CD4-positive, alpha-beta T cell treated with Interleukin-17A for 4 hours (primary cell): ENCODE measurements around the gene PIGV.

Source experiments
- DNase-seq: peaks from one replicate; pipeline ENCODE4 v3.0.0-alpha.2; 2020; ENCODE audit warnings: mixed read lengths

Gene PIGV

DNA sequence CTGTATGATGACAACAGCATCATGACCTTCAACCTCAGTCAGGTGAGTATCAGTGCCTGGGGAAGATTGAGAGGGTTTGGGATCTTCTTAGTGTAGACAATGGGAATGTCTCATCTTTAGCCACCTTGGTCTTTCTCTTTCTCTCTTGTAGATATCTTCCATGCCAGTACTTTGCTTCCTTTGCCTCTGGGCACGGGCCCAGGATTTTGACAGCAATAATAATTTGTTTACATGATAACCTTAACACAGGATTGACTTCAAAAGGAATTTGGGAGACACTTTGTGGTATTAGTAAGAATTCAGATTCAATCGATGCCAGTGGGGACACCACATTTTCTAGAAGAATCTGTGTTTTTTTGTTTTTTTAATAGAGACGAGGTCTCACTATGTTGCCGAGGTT lies 12.1 kb upstream of the PIGV start:
- no peak for DNase-seq

DNA sequence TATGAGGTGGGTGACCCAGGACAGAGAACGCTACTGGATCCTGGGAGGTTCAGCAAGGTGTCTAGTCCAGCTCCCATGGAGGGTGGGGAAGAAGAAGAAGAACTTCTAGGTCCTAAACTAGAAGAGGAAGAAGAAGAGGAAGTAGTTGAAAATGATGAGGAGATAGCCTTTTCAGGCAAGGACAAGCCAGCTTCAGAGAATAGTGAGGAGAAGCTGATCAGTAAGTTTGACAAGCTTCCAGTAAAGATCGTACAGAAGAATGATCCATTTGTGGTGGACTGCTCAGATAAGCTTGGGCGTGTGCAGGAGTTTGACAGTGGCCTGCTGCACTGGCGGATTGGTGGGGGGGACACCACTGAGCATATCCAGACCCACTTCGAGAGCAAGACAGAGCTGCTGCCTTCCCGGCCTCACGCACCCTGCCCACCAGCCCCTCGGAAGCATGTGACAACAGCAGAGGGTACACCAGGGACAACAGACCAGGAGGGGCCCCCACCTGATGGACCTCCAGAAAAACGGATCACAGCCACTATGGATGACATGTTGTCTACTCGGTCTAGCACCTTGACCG lies 8.6 kb upstream of the PIGV start:
- no peak for DNase-seq

DNA sequence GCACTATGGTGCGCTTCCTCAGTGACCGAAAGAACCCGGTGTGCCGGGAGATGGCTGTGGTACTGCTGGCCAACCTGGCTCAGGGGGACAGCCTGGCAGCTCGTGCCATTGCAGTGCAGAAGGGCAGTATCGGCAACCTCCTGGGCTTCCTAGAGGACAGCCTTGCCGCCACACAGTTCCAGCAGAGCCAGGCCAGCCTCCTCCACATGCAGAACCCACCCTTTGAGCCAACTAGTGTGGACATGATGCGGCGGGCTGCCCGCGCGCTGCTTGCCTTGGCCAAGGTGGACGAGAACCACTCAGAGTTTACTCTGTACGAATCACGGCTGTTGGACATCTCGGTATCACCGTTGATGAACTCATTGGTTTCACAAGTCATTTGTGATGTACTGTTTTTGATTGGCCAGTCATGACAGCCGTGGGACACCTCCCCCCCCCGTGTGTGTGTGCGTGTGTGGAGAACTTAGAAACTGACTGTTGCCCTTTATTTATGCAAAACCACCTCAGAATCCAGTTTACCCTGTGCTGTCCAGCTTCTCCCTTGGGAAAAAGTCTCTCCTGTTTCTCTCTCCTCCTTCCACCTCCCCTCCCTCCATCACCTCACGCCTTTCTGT lies 7.3 kb upstream of the PIGV start:
- DNase-seq: no peak

DNA sequence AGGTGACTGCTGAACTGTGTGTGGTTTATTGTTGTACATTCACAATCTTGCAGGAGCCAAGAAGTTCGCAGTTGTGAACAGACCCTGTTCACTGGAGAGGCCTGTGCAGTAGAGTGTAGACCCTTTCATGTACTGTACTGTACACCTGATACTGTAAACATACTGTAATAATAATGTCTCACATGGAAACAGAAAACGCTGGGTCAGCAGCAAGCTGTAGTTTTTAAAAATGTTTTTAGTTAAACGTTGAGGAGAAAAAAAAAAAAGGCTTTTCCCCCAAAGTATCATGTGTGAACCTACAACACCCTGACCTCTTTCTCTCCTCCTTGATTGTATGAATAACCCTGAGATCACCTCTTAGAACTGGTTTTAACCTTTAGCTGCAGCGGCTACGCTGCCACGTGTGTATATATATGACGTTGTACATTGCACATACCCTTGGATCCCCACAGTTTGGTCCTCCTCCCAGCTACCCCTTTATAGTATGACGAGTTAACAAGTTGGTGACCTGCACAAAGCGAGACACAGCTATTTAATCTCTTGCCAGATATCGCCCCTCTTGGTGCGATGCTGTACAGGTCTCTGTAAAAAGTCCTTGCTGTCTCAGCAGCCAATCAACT lies 6.4 kb upstream of the PIGV start:
- DNase-seq: no peak

DNA sequence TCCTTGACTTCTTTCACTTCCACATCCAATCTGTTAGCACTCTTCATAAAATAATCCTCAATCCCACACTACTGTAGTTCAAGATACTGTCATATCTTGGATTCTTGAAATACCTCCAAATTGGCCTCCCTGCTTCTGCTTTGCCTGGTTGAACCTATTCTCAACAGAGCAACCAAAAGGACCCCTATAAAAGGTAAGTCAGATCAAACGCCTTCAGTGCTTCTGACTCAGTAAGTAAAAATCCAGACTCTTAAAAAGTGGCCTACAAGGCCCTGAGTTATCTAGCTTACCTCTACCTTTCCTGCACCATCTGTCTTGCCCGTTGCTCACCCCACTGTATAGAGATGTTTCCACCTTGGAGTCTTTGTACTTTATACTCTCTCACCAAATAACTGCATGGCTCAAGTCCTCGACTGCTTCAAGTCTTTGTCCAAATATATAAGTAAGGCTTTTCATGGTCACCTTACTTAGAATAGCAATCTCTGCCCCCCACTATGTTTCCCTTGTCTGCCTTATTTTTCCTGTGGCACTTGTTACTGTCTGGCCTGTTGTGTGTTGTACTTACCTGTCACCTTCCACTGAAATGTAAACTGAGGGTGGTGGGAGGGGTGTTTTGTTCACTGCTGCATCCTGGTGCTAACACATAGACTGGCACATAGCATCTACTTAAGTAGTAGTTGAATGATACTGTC lies 5.1 kb upstream of the PIGV start:
- DNase-seq: no peak

DNA sequence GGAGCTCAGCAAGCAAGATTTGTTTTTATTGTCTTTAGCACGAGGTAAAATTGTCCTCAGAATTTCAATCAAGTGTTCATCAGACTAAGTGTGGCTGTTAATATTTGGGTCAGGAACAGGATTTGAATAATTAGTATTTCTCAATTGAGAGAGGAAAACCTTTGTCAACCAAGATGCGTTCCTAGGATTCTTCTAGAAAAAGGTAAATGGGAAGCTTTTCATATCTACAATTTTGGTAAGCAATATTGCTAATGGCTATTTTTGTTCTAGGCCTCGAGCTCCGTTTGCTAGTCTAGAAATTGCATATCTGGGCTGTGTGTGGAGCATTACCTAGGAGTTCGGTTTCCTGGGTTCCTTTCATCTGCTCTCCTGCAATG lies 4.1 kb upstream of the PIGV start:
- DNase-seq: no peak

DNA sequence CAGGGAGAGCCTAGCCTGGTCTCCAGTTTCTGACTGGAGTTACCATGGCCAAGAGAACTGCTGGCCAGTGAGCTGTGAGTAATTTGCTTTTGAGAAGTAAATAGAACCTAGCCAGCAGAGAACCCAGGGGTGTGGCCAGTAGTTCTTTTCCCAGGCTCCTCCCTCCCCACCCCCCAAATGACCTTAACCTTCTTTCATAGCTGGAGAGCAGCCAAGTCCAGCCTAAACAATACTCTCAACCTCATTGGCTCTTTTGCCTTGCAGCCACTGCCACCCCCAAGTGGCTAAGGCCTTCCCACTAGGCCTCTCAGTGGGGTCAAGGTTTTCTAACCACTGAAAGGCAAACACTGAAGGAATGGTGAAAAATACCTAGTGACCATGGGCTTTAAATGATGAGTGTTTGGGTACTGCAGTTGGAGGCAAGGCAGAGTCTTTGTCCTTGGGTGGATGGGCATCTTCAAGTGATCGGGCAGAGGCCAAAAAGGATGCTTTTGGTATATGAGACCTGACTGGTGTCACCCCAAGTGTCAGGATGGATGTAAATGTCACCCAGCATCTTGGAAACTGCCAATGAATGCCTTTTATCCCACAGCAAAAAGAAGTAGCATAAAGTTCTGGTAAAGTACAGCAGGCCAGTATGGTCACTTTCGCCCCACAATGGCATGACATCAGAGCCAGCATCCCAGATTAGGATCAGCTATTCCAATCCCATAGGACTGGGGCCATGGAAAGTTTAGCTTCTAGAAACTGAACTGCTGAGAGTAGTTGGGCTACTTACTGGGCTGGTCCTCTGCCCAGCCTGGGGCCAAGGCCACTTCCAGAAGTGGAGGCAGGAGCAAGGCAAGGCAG lies 3.5 kb upstream of the PIGV start:
- no peak for DNase-seq

DNA sequence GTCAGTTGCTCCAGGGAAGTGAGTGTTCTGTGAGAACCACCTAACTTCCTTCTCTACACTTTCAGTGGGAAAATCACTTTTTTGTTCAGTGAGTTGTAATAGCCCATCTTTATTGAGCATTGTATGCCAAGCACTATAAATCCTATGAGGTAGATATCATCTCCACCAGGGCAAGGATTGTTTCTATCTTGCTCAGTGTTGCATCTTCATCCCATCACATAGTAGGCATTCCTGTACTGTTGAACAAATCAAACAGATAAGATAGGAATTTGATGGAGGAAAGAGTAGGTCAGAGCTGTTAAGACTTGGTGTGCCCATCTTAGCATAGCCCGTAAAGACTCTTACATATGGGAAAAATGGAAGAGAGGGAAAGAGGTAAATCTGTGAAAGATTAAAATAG lies 2.9 kb upstream of the PIGV start:
- no peak for DNase-seq

DNA sequence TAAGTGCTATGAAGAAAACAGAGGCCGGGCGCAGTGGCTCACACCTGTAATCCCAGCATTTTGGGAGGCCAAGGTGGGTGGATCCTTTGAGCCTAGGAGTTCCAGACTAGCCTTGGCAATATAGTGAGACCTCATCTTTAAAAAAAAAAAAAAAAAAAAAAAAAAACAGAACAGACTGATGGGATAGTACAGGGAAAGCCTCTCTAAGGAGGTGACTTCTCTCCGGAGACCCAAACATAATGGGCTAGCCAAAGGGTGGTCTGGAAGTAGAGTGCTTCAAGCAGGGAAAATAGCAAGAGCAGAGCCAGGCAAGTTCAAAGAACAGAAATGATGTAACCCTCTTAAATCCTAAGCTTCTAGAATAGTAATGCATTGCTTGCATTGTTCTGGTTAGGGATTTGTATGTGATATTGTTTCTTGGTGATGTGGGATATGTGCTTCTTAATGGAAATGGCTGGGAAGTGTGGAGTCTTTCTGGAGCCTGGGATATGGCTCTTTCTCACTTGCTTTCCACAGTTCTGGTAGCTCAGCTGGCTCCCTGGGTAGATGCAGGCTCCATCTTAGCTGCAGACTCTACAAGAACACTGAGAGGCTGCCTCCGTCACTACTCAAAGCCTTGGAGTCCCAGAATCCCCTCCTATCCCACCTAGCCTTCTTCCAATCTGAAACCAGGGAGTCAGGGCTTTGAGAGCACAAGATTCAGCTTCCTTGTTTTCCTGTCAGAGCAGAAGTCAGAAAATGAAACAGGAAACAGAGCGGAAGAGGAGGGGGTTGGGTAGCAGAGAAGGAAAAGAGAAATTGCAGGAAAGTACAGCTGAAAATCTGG lies 1.9 kb upstream of the PIGV start:
- peak; percentile 30 for DNase-seq

DNA sequence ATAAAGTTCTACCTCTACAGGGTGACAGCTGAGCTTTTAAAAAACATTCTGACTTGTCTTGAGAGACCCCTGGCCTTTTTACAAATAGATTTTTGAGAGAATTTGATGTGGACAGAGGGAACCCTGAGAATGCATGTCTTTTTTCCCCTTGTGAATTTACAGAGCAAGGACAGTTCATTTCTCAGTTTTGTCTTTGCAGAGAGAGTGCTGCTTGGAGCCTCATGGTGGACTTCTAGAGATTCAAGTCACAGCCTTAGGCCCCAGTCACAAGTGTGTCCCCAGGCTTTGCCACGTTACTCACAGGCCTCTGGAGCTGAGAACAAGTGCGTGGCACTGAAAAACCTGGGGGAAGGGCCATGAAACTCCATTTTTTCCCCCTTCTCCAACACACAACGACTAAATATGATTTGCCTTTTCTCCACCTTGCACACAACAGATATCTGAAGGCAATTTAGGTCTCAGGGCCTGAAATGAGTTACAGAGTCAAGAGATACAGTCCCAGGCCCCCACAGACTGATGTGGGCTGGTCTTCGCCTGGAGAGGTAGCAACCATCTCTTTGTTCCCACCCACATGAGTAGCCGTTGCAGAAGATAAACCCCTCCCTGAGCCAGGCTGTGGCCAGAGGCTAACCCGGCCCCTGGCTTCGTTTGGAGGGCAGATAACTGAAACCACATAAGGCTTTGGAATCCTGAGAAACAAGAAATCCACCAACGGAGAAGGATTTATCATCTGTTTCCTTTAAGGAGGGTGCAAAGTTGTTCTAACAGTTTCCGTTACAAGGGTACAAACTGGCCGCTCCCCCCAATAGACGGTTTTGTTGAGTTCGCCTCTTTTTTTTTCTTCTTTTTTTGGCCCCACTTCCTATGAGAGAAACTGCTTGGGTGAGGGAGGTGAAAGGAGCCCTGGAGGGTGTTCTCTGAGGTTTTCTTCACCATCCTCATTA lies 1.0 kb upstream of the PIGV start:
- peak; percentile 44 for DNase-seq

DNA sequence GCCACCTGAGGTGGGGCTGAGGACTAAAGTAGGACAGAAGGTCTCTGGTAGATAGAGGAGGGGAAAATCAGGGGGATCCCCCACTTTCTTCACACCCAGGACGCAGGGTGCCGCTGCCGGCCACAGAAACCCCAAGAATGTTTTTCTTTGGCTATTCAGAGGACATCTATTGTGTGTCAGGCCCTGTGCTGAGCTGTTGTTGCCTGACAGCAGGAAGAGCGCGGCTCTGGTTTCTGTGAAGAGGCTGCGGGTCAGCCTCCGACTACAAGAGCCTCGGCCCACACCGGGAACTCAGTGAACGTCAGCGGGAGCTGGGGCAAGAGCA lies 407 bp upstream of the PIGV start:
- peak; percentile 67 for DNase-seq

DNA sequence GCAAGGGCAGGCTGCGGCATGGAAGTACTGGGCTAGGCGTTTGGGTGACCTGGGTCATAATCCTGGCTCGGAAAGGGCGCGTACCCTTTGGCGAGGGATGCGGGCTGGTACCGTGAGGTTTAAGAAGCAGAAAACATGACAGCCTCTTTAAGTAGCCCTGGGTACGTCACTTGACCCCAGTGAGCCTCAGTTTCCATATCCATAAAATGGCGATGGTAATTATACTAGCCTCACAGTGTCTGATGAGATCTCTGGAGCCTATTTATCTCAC lies 700 bp downstream of the PIGV start:
- DNase-seq: no peak

DNA sequence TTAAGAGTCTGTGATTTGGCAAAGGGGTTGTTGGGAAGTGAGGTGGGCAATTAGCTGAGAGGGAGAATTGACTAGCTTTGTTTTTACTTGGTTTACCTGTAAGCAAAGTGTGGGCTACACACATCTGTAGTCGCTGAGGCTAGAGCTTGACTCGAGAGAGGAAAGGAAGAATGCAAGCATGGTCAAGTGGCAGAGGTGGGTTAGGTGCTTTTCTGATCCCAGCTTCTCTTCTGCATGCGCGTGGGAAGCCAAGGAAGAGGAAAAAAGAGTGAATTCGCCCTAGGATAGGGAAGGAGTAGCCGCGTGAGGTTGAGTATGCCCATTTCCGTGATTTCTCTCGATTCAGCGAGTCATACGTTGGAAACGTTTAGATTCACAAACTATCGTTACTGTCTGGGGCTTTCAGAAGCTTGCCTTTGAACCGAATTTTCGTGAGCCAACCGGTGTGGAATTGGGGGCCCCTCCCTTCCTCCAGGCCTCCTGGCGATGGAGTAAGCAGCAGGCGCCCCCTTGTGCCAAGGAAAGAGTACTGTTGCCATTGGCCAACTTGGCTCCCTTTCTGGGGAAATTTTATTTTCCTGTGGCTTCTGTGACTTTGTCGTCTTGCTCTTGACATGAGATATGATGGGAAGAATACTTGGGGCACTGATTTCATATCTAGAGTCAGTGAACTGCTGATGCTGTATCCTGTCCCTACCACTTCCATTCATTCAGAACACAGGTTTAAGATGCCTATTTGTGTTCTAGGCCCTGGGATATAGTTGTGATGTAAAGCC lies 1.3 kb downstream of the PIGV start:
- peak; percentile 92 for DNase-seq

DNA sequence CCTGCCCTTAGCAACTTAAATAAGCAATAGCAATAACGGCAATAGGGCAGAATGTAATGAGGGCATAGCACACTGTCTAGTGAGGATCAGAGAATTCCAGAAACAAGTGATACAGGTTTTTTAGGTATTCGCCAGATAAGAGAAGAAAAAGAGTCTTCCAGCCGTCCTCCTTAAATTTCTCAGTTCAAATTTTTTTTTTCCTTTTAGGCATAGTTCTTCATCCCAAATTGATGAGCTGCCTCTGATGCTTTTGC lies 1.8 kb downstream of the PIGV start:
- no peak for DNase-seq

DNA sequence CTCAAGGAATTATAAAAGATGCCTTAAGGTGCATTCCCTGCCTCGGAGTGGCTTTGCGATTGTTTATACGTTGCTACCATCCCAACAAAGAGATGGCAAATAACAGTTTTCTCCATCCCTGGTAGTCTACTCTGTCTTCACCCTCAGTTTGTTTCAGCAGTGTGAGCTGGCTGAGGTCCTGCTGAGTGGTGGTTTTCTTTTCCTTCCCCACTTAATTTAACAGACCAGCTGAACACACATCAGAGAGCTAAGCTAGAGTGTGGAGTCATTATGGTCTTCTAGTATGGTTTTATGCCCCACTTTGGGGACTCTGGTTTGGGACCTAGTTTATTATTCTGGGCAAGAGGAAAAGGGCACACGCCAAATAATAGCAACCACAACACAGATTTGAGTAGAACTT lies 2.2 kb downstream of the PIGV start:
- no peak for DNase-seq

DNA sequence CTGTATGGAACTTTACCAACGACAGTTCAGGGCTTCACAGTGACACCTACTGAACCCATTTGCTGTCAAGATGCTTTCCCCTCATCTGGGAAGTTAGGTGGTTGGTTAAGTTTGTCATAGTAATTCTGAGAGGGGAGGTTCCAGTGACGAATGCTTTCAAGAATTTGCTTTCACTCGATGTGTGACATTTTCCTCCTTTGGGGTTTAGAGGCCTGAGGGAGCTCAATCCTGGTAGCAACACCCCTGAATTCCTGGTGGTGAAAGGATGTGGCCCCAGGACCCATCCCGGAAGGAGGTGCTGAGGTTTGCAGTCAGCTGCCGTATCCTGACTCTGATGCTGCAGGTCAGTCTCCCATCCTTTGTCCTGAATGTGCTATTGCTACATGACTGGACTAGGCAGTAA lies 2.8 kb downstream of the PIGV start:
- DNase-seq: no peak

DNA sequence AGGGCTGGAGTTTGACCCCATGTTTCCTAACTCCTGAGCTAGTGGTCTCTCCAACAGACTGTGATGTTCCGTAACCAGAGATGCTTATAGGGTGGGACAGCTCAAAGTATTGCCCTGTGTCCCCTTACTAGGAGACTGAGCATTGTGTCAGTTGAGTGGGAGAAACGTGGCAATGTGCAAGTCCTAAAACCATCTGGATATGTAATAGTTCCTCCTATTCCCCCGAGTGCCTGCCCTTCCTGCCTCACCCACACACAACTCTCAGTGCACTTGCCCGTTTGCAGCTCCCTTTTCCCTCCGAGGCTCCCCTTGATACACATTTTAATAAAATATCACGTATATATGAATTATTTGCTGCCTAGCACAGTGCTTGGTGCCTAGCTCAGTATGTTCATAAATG lies 3.4 kb downstream of the PIGV start:
- DNase-seq: no peak

DNA sequence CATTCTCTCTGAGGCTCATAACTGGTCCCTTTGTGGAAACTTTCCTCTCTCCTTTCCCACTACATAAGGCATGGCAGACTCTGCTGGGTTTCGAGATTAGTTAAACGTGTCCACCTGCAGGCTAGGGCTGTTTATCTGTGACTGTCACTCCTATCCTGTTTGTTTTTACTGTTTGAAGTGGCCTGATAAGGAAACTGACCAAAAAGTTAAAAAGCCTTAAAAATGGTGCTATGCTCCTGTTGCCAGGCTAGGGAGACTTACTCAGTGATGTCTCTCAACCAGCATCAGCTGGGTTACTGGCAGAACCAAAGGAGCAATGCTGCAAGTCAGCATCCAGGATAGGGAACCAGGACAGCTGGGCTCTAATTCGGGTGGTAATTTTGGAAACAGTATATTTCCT lies 3.9 kb downstream of the PIGV start:
- DNase-seq: no peak

DNA sequence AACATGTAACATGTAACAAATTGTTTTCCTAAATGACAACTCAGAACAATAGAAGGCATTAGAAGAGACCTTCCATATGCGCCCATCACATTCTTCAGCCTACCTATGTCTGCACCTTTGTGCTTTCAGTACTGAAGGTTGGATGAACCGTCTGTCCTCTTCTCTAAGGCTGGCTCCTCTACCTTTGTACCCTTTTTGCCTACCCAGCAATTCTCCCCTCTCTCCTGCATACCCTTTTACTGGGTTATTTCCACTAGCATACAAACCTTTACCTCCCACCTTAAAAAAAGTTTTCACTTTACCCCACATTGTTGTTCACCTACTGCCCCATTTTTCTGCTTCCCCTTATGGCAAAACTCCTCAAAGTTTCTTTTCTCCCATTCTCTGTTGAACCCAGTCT lies 5.2 kb downstream of the PIGV start:
- no peak for DNase-seq

DNA sequence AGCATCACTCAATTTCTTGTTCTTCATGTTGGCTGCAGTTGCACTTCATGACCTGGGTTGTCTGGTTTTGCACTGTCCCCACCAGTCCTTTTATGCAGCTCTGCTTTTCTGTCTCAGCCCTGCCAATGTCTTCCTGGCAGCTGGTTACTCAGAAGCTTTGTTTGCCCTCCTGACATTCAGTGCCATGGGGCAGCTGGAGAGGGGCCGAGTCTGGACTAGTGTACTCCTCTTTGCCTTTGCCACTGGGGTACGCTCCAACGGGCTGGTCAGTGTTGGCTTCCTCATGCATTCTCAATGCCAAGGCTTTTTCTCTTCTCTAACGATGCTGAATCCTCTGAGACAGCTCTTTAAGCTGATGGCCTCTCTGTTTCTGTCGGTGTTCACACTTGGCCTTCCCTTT lies 6.6 kb downstream of the PIGV start:
- no peak for DNase-seq

DNA sequence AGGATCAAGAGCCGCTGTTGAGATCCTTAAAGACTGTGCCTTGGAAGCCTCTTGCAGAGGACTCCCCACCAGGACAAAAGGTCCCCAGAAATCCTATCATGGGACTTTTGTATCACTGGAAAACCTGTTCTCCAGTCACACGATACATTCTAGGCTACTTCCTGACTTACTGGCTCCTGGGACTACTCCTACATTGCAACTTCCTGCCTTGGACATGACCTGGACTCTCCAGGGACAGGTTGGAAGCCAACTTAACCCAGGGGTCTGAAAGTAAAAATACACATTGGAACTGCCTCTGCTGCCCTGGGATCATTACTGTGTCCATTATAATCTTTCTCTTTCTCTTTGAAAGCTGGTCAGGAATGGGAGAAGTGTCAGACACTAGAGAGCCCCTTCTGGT lies 9.9 kb downstream of the PIGV start:
- no peak for DNase-seq
